ENCODE measurements around the gene TSHZ2. TPM values are rescaled to one million over a fixed set of nuclear protein-coding genes. Genes with fewer than 3 reads are reported as not detected.
A peak's percentile ranks its signal among the peaks of the same experiment; 100 is the strongest.

The TSHZ2 gene
- total RNA-seq, 1 experiment from 2014 or later: 11.9 TPM

GRCh38 chr20:53237461-53237860, 265.3 kb downstream of the TSHZ2 start:
- no peak for DNase-seq (ENCODE audit: low read depth)

GRCh38 chr20:53238121-53238660, 266.0 kb downstream of the TSHZ2 start:
- peak; percentile 80 for DNase-seq (ENCODE audit: low read depth)

GRCh38 chr20:53243152-53243551, 271.0 kb downstream of the TSHZ2 start:
- peak; percentile 40 for DNase-seq (ENCODE audit: low read depth)

GRCh38 chr20:53244711-53245110, 272.6 kb downstream of the TSHZ2 start:
- DNase-seq (ENCODE audit: low read depth): no peak

GRCh38 chr20:53245574-53245973, 273.4 kb downstream of the TSHZ2 start:
- no peak for DNase-seq (ENCODE audit: low read depth)

GRCh38 chr20:53247468-53248103, 275.4 kb downstream of the TSHZ2 start:
- peak; percentile 48 for DNase-seq (ENCODE audit: low read depth)

GRCh38 chr20:53250456-53250855, 278.3 kb downstream of the TSHZ2 start:
- DNase-seq (ENCODE audit: low read depth): no peak

GRCh38 chr20:53252002-53252401, 279.8 kb downstream of the TSHZ2 start:
- no peak for DNase-seq (ENCODE audit: low read depth)

GRCh38 chr20:53253668-53254067, 281.5 kb downstream of the TSHZ2 start:
- no peak for DNase-seq (ENCODE audit: low read depth)

- no peak for DNase-seq (ENCODE audit: low read depth)
Observed at GRCh38 chr20:53255102-53255710, 283.0 kb downstream of the TSHZ2 start.

- DNase-seq (ENCODE audit: low read depth): no peak
Observed at GRCh38 chr20:53258741-53259140, 286.6 kb downstream of the TSHZ2 start.

- DNase-seq (ENCODE audit: low read depth): no peak
Observed at GRCh38 chr20:53260168-53260567, 288.0 kb downstream of the TSHZ2 start.

GRCh38 chr20:53260591-53260990, 288.4 kb downstream of the TSHZ2 start:
- DNase-seq (ENCODE audit: low read depth): no peak

- DNase-seq (ENCODE audit: low read depth): peak; percentile 42
Observed at GRCh38 chr20:53262365-53262764, 290.2 kb downstream of the TSHZ2 start.

GRCh38 chr20:53263554-53264438, 291.6 kb downstream of the TSHZ2 start:
- peak; percentile 12 for DNase-seq (ENCODE audit: low read depth)

- no peak for DNase-seq (ENCODE audit: low read depth)
Observed at GRCh38 chr20:53264604-53265003, 292.4 kb downstream of the TSHZ2 start.

- no peak for DNase-seq (ENCODE audit: low read depth)
Observed at GRCh38 chr20:53265304-53265875, 293.2 kb downstream of the TSHZ2 start.

GRCh38 chr20:53269380-53269779, 297.2 kb downstream of the TSHZ2 start:
- DNase-seq (ENCODE audit: low read depth): no peak

- no peak for DNase-seq (ENCODE audit: low read depth)
Observed at GRCh38 chr20:53270792-53271375, 298.7 kb downstream of the TSHZ2 start.

- no peak for DNase-seq (ENCODE audit: low read depth)
Observed at GRCh38 chr20:53274365-53274764, 302.2 kb downstream of the TSHZ2 start.

- no peak for DNase-seq (ENCODE audit: low read depth)
Observed at GRCh38 chr20:53274807-53275206, 302.6 kb downstream of the TSHZ2 start.

- peak; percentile 27 for DNase-seq (ENCODE audit: low read depth)
Observed at GRCh38 chr20:53276143-53276542, 304.0 kb downstream of the TSHZ2 start.
